HepG2 (cell line): ENCODE results near the gene TNRC18. TPM values are rescaled to one million over a fixed set of nuclear protein-coding genes. Genes with fewer than 3 reads are reported as not detected.
A peak's percentile ranks its signal among the peaks of the same experiment; 100 is the strongest.

Experiments
- ATAC-seq: fragments of 200-7000 bp; cut with Tn5 transposase; 3 replicates; pipeline ENCODE4 v1.9.1; 2020; ENCODE audit warnings: mild to moderate bottlenecking, moderate library complexity
- BruUV-seq: library from RNA; stranded (reverse); fragments of 400-500 nt; replicated peaks from 2 replicates; lab custom pipeline; 2021; lab: Mats Ljungman, UMichigan
- CTCF ChIA-PET: fragments of 300-600 bp; formaldehyde crosslinking; extraction: SDS; loops from one replicate; lab custom pipeline; 2021; ENCODE audit warnings: low total read pairs, inconsistent platforms, low intra/inter-chr PET ratio; lab: Yijun Ruan, JAX
- POLR2A ChIA-PET: fragments of 350-600 bp; sonication (Branson Sonifier 250); formaldehyde crosslinking; loops from one replicate; lab custom pipeline; 2020; ENCODE audit warnings: antibody characterized with exemption, inconsistent platforms; lab: Yijun Ruan, JAX
- DNase-seq: peaks from one replicate; pipeline ENCODE4 v3.0.0-alpha.2; 2015; ENCODE audit warnings: low spot score
- FAIRE-seq: peaks from 3 replicates; lab custom pipeline; 2011; peaks lifted over from hg19 to GRCh38; lab: Jason Lieb, UNC
- H2AFZ ChIP-seq: one replicate; pipeline ENCODE4 v1.6.1; 2011; ENCODE audit warnings: low read length, inconsistent platforms
- H3K27ac ChIP-seq: fragments of 300-600 bp; 3 replicates; pipeline ENCODE4 v1.8.0; 2011; ENCODE audit warnings: mixed run types, mild to moderate bottlenecking, mixed read lengths, low read length, inconsistent platforms; ENCODE audit not compliant: insufficient read depth; ENCODE audit errors: extremely low read length
- H3K27me3 ChIP-seq, 2 experiments: fragments of 200-600 bp in 1 of 2; 2 replicates in 1 of 2; 3 replicates in 1 of 2; pipeline versions ENCODE4 v1.6.0 to v1.8.0; 2011; ENCODE audit warnings: low read length in 2 of 2, mild to moderate bottlenecking in 2 of 2, moderate library complexity in 2 of 2, inconsistent platforms in 1 of 2; ENCODE audit not compliant: insufficient read depth in 2 of 2, control insufficient read depth in 1 of 2
- H3K36me3 ChIP-seq, 2 experiments: fragments of 200-600 bp in 1 of 2; replicated peaks in 1 of 2; 2 replicates in 1 of 2; 3 replicates in 1 of 2; pipeline versions ENCODE4 v1.5.1 to v1.8.0; 2011; ENCODE audit warnings: low read length in 2 of 2, inconsistent platforms in 1 of 2; ENCODE audit not compliant: insufficient read depth in 2 of 2, control insufficient read depth in 1 of 2
- H3K4me1 ChIP-seq: 2 replicates; pipeline ENCODE4 v1.5.1; 2012; ENCODE audit warnings: low read length, inconsistent platforms; ENCODE audit not compliant: insufficient read depth
- H3K4me2 ChIP-seq: 2 replicates; pipeline ENCODE4 v1.6.0; 2011; ENCODE audit warnings: low read depth, low read length, inconsistent platforms
- H3K4me3 ChIP-seq, 3 experiments: fragments of 200-600 bp in 1 of 3; sonication (generic), shearing (Covaris generic) in 1 of 3; replicated peaks in 1 of 3; 2 replicates each; pipeline ENCODE4 v1.5.1; 2011 to 2016; ENCODE audit warnings: low read length in 3 of 3, inconsistent platforms in 2 of 3, low read depth in 2 of 3, mild to moderate bottlenecking in 2 of 3, control low read depth in 1 of 3, mixed read lengths in 1 of 3; ENCODE audit not compliant: insufficient read depth in 1 of 3
- H3K79me2 ChIP-seq: one replicate; pipeline ENCODE4 v1.6.1; 2011; ENCODE audit warnings: low read length, inconsistent platforms; ENCODE audit not compliant: insufficient read depth
- H3K9ac ChIP-seq: 2 replicates; pipeline ENCODE4 v1.6.0; 2011; ENCODE audit warnings: mild to moderate bottlenecking, low read depth, low read length, inconsistent platforms; ENCODE audit not compliant: insufficient read depth
- H3K9me3 ChIP-seq: 2 replicates; pipeline ENCODE4 v1.5.1; 2012; ENCODE audit warnings: mild to moderate bottlenecking, low read length
- H4K20me1 ChIP-seq: 2 replicates; pipeline ENCODE4 v1.6.0; 2011; ENCODE audit warnings: inconsistent platforms, mild to moderate bottlenecking, low read length, moderate library complexity; ENCODE audit not compliant: insufficient read depth
- KDM5B ChIP-seq: sonication (generic); formaldehyde crosslinking; IDR thresholded peaks from 2 replicates; pipeline ENCODE4 v1.4.0; 2020; ENCODE audit warnings: missing genetic modification reagents, mild to moderate bottlenecking, borderline replicate concordance
- NFKB2 ChIP-seq: sonication (generic); formaldehyde crosslinking; IDR thresholded peaks from 2 replicates; pipeline ENCODE4 v1.4.0; 2020; ENCODE audit warnings: missing genetic modification reagents, borderline replicate concordance
- POLR2G ChIP-seq: fragments of 200-400 bp; formaldehyde crosslinking; IDR thresholded peaks from 2 replicates; pipeline ENCODE4 v1.6.1; 2018; ENCODE audit warnings: mild to moderate bottlenecking, low read depth, low read length, moderate library complexity
- PPARG ChIP-seq: conservative IDR thresholded peaks from 2 replicates; pipeline ENCODE4 v1.6.1; 2016; ENCODE audit warnings: missing biosample characterization, missing genetic modification reagents
- REXO4 ChIP-seq: sonication (generic); formaldehyde crosslinking; IDR thresholded peaks from 2 replicates; pipeline ENCODE4 v1.8.0; 2022; ENCODE audit warnings: missing genetic modification reagents, mild to moderate bottlenecking, borderline replicate concordance
- SSRP1 ChIP-seq: IDR thresholded peaks from 2 replicates; pipeline ENCODE4 v1.6.1; 2016; ENCODE audit warnings: control low read depth
- ZNF30 ChIP-seq: sonication (generic); formaldehyde crosslinking; IDR thresholded peaks from 2 replicates; pipeline ENCODE4 v1.5.0; 2020; ENCODE audit warnings: mild to moderate bottlenecking, missing genetic modification reagents
- WGBS: methylation state at CpG from one replicate; pipeline ENCODE4 v1.1.6; 2017; ENCODE audit warnings: low lambda C conversion rate; 5-methylcytosine and 5-hydroxymethylcytosine counted together
- in situ Hi-C: cut with HindIII; loops from 2 replicates; pipeline ENCODE4 v1.10.0; 2017; ENCODE audit warnings: low pct_unique_long_range_greater_than_20kb; ENCODE audit not compliant: extremely low pct_ligation_motif_present
- intact Hi-C: fragments of 100-400 bp; cut with micrococcal nuclease; formaldehyde crosslinking; loops from one replicate; pipeline ENCODE4 v1.10.0; 2022; ENCODE audit not compliant: unreplicated experiment
- polyA plus RNA-seq, 8 experiments: library from polyadenylated mRNA; depleted of rRNA in 3 of 8; stranded (reverse) in 7 of 8; unstranded in 1 of 8; fragments of >200 nt; fragmentation: Illumina TruSeq in 4 of 8; extraction: Trizol in 4 of 8; gene quantifications; 2 replicates each; pipeline versions ENCODE4 v1.2.1 to v1.2.3, GENCODE V29; 2011 to 2016; ENCODE audit warnings: low read depth in 4 of 8, missing spikeins in 1 of 8, mixed read lengths in 1 of 8; ENCODE audit not compliant: insufficient read depth in 1 of 8
- total RNA-seq, 5 experiments: library from RNA; depleted of rRNA; stranded (reverse); fragments of >200 nt; fragmentation: Illumina TruSeq; extraction: Trizol; gene quantifications; 2 replicates each; pipeline ENCODE4 v1.2.3, GENCODE V29; 2016; ENCODE audit warnings: low read depth in 1 of 5
- TF ChIP-seq, protein P1 (sequence below): sonication (generic); formaldehyde crosslinking; IDR thresholded peaks from 2 replicates; pipeline ENCODE4 v1.5.1; 2020; ENCODE audit warnings: missing genetic modification reagents, mild to moderate bottlenecking, borderline replicate concordance
- TF ChIP-seq, protein P2 (sequence below), 2 experiments: sonication (generic) in 1 of 2; formaldehyde crosslinking in 1 of 2; IDR thresholded peaks; 2 replicates each; pipeline versions ENCODE4 v1.4.0 to v1.6.1; 2016 to 2020; ENCODE audit warnings: borderline replicate concordance in 1 of 2, low read depth in 1 of 2, mild to moderate bottlenecking in 1 of 2, missing genetic modification reagents in 1 of 2
- TF ChIP-seq, protein P3 (sequence below): IDR thresholded peaks from 2 replicates; pipeline ENCODE4 v1.6.1; 2016
- TF ChIP-seq, protein P4 (sequence below): IDR thresholded peaks from 2 replicates; pipeline ENCODE4 v1.6.1; 2018; ENCODE audit warnings: missing genetic modification reagents
- TF ChIP-seq, protein P5 (sequence below): sonication (generic); formaldehyde crosslinking; IDR thresholded peaks from 2 replicates; pipeline ENCODE4 v1.8.1; 2023; ENCODE audit warnings: mild to moderate bottlenecking, moderate library complexity, missing genetic modification reagents

The TNRC18 gene
- total and polyA plus RNA-seq, 2 of the 13 experiments (the other 11 are each of a cell fraction or from before 2014, with no cell fraction given): 11.7 to 17.4 TPM

DNA sequence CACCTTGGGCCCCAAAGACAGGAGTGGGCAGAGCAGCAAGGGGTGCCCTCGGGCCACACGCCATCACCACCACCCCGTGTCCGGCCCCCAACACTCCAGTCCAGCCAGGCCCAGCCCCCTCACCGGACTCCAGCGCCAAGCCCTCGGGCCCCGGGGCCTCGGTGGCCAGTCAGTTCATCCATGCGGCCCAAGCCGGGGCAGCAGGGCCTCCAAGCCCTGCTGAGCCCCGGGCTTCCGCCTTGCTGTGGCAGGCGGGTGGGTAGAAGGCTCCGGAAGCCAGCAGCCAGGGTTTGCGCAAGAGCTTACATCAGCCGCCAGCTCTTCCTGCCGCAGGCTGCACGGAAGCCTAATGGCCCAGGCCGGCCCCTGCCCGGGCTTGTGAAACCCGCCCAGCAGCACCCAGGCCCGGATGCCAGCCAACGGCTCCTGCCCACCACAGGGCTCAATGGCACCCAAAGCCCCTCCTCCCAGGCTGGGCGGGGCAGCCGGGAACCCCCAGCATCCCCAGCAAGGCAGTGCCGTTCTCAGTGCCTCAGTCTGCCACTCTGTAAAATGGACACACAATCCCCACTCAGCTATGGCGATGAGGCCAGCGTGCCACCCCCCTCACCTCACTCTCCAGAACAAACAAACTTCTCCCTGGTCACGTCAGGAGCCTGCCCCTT lies 26.5 kb downstream of the TNRC18 start:
- in situ Hi-C loops (no loop called here), intact Hi-C loops (no loop called here)
- WGBS: 84% methylated on average over 13 of the region's 30 CpGs
- no peaks in the 10 kb centered on the region for H3K4me1 ChIP-seq
- H3K9me3 ChIP-seq: no peaks in the 10 kb centered on the region
- no TSS peak for BruUV-seq
- no peak for FAIRE-seq
- H3K4me3 ChIP-seq: no peak overlapping the region
- POLR2A ChIA-PET: interaction anchor here (1.2 to 2.1 kb wide), 4 partner anchors 12 to 28 kb away, joined by 3 to 11 read pairs (median 7); no protein-coding TSS in a partner anchor
- peaks cover 47% of the 10 kb centered on the region for H3K79me2 ChIP-seq
- peak; percentile 29 for DNase-seq
- H3K27ac ChIP-seq: no peak overlapping the region
- no peak overlapping the region for H2AFZ ChIP-seq
- peaks cover 53% of the 10 kb centered on the region; the same call in 1 of the 2 replicates for H4K20me1 ChIP-seq
- CTCF ChIA-PET: no interaction called here
- H3K36me3 ChIP-seq: peaks cover 14 to 32% of the 10 kb centered on the region in 2 experiments
- no peak overlapping the region for H3K4me2 ChIP-seq
- H3K27me3 ChIP-seq: no peaks in the 10 kb centered on the region
- H3K9ac ChIP-seq: no peak overlapping the region
- peak; percentile 59 for ATAC-seq
- TF ChIP-seq SSRP1 (CRISPR knock-in tag): no peak
- TF ChIP-seq POLR2G: peak; percentile 56; the same call in 1 of the 2 replicates
- no peak for TF ChIP-seq KDM5B (CRISPR knock-in tag)
- TF ChIP-seq NFKB2 (CRISPR knock-in tag): 0 out of 2 replicates have a peak, but pooled peaks have one; percentile 5
- TF ChIP-seq REXO4 (CRISPR knock-in tag): no peak
- TF ChIP-seq, protein P1, sequence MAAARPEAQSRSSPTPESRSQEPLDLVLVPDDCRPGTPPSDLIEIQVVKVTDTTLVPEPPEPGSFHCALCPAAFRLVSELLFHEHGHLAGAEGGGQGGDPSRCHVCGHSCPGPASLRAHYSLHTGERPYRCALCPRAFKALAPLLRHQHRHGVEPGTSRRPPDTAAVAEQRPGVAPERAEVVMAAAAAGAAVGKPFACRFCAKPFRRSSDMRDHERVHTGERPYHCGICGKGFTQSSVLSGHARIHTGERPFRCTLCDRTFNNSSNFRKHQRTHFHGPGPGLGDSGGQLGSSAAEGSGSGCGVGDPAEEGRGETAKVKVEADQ: no peak
- TF ChIP-seq, protein P2, sequence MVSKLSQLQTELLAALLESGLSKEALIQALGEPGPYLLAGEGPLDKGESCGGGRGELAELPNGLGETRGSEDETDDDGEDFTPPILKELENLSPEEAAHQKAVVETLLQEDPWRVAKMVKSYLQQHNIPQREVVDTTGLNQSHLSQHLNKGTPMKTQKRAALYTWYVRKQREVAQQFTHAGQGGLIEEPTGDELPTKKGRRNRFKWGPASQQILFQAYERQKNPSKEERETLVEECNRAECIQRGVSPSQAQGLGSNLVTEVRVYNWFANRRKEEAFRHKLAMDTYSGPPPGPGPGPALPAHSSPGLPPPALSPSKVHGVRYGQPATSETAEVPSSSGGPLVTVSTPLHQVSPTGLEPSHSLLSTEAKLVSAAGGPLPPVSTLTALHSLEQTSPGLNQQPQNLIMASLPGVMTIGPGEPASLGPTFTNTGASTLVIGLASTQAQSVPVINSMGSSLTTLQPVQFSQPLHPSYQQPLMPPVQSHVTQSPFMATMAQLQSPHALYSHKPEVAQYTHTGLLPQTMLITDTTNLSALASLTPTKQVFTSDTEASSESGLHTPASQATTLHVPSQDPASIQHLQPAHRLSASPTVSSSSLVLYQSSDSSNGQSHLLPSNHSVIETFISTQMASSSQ (IDR thresholded peaks at IDR 0.05; ENCODE audit: low read depth): no peak
- TF ChIP-seq, protein P2 (CRISPR knock-in tag; IDR thresholded peaks at IDR 0.05; ENCODE audit: borderline replicate concordance): peak; percentile 14; the same call in 1 of the 2 replicates
- TF ChIP-seq, protein P3, sequence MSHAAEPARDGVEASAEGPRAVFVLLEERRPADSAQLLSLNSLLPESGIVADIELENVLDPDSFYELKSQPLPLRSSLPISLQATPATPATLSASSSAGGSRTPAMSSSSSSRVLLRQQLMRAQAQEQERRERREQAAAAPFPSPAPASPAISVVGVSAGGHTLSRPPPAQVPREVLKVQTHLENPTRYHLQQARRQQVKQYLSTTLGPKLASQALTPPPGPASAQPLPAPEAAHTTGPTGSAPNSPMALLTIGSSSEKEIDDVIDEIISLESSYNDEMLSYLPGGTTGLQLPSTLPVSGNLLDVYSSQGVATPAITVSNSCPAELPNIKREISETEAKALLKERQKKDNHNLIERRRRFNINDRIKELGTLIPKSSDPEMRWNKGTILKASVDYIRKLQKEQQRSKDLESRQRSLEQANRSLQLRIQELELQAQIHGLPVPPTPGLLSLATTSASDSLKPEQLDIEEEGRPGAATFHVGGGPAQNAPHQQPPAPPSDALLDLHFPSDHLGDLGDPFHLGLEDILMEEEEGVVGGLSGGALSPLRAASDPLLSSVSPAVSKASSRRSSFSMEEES (CRISPR knock-in tag): no peak
- no peak for TF ChIP-seq PPARG (CRISPR knock-in tag)
- TF ChIP-seq, protein P4, sequence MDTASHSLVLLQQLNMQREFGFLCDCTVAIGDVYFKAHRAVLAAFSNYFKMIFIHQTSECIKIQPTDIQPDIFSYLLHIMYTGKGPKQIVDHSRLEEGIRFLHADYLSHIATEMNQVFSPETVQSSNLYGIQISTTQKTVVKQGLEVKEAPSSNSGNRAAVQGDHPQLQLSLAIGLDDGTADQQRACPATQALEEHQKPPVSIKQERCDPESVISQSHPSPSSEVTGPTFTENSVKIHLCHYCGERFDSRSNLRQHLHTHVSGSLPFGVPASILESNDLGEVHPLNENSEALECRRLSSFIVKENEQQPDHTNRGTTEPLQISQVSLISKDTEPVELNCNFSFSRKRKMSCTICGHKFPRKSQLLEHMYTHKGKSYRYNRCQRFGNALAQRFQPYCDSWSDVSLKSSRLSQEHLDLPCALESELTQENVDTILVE: no peak
- no peak for TF ChIP-seq ZNF30
- TF ChIP-seq, protein P5, sequence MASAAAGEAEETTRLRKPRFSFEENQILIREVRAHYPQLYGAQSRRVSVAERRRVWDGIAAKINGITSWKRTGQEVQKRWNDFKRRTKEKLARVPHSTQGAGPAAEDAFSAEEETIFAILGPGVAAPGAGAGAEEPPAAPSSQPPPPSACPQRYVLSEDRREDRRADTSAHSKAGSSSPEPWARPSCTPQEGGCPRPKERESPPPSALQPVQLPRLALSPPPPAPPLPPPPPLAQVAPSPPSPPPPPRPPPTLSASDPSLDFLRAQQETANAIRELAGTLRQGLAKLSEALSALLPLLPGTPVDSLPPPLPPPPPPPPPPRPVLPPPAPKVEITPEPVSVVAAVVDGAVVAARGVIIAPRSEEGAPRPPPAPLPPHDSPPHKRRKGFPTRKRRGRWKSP (CRISPR knock-in tag): no peak
